HG02571 (cell line): Measurements from ENCODE around the gene SMIM38.

ENCODE experiments used
- ATAC-seq: cut with Tn5 transposase; IDR thresholded peaks from one replicate; pipeline ENCODE4 v1.9.1; 2021; ENCODE audit warnings: mild to moderate bottlenecking, moderate library complexity; ENCODE audit not compliant: unreplicated experiment

The SMIM38 gene

DNA sequence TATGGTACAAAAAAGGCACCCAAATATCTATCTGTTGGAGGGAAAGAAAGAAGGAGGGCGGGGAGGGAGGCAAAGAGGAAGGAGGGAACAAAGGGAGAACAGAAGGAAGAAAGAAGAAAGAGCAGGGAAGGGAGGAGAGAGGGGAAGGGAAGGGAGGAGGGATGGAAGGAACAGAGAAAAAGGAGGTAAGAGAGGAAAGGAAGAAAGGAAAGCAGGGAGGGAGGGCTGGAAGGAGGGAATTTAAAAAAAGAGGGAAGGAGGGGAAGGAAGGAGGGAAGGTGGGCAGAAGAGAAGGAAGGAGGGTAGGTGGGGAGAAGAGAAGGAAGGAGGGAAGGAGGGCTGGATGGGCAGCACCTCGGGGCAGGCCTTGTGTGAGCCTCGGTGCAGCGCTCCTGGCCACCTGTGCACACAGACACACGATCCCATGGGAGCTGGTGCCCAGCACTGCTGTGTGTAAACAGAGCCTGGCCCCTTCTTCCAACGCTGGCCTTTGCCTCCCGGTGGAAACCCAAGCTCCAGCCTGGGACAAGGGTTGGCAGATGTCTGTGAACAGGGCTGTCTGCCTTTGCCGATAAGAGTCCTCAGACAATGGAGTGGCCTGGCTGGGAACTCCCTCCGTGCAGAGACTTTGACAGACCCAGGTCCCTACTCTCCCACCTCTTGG is 23.2 kb downstream of the SMIM38 start:
- ATAC-seq: no peak

- ATAC-seq: no peak
These were observed 24.5 kb downstream of the SMIM38 start for GRCh38 chr11:69180226-69180625.

GRCh38 chr11:69180726-69181125 is 25.0 kb downstream of the SMIM38 start:
- ATAC-seq: no peak

DNA sequence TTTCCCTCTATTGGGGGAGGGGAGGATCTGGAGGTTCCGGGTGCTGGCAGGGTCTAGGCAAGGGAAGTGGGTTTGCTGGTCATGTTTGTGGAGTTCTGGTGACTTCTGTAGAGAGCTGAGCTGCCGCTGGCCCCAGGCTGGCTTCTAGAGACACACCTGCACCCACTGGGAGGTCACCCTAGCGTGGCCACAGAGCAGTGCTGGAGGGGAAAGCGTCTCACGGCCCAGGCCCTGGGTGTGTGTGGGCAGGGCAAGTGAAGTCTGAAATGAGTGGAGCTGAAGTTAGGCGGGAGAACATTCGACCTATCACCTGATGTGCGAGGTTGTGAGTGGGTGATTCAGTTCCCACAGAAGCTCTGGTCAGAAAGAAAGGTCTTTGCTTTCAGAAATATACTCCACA is 27.9 kb downstream of the SMIM38 start:
- no peak for ATAC-seq

- ATAC-seq: no peak
These were observed 30.9 kb downstream of the SMIM38 start for GRCh38 chr11:69186316-69187260.

GRCh38 chr11:69187540-69188065 is 31.9 kb downstream of the SMIM38 start:
- no peak for ATAC-seq

GRCh38 chr11:69189059-69189458 is 33.3 kb downstream of the SMIM38 start:
- no peak for ATAC-seq

DNA sequence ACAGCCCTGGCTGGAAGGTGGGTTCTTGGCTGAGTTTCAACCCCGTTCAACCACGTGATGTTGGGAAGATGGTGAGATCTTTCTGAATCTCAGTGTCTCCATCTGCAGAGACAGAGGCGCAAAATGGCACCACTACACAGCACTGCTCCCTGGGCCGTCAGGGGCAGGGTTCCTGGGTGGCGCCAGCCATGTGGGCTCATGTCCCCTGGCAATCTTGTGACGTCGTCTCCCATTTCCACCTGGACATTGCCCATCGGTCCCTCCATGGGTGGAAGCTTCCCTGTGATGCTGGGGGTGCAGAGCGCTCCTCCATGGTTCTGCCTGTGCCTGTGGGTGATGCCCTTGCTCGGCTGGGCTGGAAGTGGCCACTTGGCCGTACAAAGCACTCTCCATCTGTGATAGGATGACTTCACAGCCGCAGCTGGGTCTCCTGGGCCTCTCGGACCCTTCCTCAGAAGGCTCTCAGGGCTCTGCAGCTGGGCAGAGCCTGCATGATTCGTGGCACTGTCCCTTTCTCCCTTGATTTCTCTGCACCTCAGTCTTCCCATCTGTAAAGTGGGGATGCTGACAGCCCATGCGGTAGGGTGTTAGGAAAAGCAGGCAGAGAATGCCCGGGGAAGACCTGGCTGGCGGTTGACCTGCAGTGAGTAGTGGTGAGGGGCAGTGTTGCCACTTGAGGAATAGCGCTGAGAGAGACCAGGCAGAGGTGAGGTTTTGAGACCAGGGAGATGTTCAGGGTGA is 35.2 kb downstream of the SMIM38 start:
- ATAC-seq: no peak

DNA sequence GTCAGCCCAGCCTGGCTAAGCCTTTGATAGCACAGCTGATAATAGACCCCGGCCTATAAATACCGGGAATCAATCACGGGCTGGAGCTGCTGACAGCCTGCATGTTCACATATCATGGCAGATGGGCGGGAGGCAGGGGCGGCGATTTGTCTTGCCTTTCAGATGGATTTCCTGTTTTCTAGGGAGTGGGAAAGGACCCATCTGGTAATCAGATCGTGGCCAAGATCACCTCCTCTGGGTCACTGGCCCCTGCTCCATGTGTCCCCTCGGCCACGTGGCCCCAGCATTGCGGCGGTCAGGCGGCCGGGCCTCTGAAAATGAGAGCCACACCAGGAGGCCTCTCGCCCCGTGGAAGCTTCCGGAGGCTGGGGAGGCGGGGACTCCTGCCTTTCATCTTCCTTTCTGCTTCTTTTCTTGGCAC is 36.6 kb downstream of the SMIM38 start:
- ATAC-seq: no peak

- no peak for ATAC-seq
These were observed 37.4 kb downstream of the SMIM38 start for GRCh38 chr11:69193151-69193550.

DNA sequence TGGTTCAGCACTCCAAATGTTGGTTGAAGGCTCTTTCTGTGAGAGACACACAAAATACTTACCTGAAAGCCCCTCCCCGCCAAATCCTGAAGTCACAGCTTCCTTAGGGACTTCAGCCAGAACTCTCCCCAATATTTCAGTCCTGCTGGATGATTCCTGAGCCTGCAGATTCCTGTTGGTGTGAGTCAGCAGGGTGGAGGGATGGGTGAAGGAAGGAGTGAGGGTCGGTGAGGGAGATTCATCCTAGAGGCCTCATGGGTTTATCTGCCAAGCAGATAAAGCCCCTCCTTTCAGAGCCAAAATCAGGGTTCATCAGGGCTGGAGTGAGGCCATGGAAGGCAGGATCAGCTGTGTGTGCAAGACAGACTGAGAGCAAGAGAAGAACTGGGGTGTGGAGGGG is 37.9 kb downstream of the SMIM38 start:
- ATAC-seq: no peak

DNA sequence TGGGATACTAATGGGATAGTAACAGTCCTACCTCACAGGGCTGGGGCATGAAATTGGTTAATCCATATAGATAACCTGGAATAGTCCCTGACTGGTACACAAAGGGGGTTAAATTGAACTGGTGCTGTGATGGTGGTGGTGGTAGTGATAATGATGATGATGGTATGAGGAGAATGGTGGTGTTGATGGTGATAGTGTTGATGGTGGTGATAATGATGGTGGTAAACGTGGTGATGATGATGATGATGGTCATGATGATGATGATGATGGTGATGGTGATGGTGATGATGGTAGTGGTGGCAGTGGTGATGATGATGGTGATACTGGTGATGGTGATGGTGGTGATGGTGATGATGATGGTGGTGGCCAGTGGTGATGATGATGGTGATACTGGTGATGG is 38.7 kb downstream of the SMIM38 start:
- ATAC-seq: no peak

- ATAC-seq: no peak
These were observed 39.2 kb downstream of the SMIM38 start for GRCh38 chr11:69194956-69195355.

GRCh38 chr11:69195824-69196782 is 40.4 kb downstream of the SMIM38 start:
- no peak for ATAC-seq

DNA sequence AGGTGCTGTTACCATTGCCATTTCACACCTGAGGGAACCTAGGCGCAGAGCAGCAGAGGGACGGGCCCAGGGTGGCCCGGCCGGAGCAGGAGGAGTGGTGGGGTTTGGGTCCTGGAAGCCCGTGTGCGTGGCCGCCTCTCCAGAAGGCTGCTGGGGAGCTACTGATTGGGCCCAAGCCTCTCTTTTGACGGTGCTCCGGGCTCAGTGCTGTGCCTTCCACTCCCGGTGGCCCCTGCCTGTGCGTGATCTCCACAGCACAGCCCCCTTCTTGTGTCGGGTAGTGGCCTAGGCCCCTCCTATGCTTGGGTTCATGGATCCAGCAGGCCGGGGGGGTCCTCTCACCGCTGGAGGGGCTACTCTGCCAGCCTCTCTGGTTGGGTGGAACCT is 41.0 kb downstream of the SMIM38 start:
- no peak for ATAC-seq

GRCh38 chr11:69198891-69199582 is 43.3 kb downstream of the SMIM38 start:
- ATAC-seq: no peak

DNA sequence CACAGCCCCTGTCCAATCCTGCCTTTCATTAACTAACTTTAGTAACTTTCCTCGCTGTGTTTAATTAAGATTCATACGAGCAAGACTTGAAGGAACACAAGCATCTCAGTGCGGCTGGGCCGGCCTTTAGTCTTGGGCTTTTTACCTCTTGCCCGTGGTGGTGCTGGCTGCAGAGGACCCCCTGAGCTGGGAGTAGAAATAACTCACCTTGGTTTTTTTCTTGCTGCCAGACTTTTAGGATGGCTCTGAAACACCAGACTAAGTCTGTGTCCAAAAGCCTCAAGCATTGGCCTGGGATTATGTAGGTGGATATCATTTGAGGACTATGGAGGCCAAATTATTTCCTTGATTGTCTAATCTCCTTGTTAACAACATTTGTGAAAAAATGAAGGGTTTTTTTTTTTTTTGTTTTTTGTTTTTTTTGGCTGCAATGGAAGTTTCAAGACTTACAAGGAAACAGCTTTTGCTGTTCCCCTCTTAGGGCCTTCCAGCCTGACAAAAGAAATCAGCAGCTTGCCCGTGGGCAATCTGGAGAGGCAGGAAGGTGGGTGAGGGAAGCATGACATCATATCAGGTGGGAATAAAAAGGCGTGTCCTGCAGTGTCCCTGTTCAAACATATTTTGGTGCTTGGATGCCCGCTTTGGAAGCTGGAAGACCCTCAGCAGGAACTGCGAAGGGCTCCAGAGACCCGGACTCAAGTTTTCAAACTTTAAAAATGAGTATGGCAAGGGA is 44.0 kb downstream of the SMIM38 start:
- ATAC-seq: no peak

GRCh38 chr11:69200331-69201065 is 44.8 kb downstream of the SMIM38 start:
- ATAC-seq: no peak
